Neuronal stem cell (in vitro differentiated cells): Measurements from ENCODE around the gene FOXP1.

ENCODE experiments used
- DNase-seq: peaks from one replicate; pipeline ENCODE4 v3.0.0-alpha.2; 2013; ENCODE audit warnings: low spot score
- H2AFZ ChIP-seq: one replicate; pipeline ENCODE4 v1.6.1; 2013; ENCODE audit warnings: mild to moderate bottlenecking, low read length, inconsistent platforms
- H2AK5ac ChIP-seq: 2 replicates; pipeline ENCODE4 v1.6.1; 2013; ENCODE audit warnings: low read depth, mild to moderate bottlenecking, inconsistent platforms, low read length, moderate library complexity, mixed read lengths
- H2BK120ac ChIP-seq: 2 replicates; pipeline ENCODE4 v1.6.1; 2013; ENCODE audit warnings: low read depth, mild to moderate bottlenecking, inconsistent platforms, low read length, moderate library complexity, mixed read lengths
- H2BK12ac ChIP-seq: one replicate; pipeline ENCODE4 v1.6.1; 2013; ENCODE audit warnings: low read length, inconsistent platforms
- H2BK15ac ChIP-seq: 2 replicates; pipeline ENCODE4 v1.6.1; 2013; ENCODE audit warnings: mild to moderate bottlenecking, low read length, inconsistent platforms, mixed read lengths
- H2BK5ac ChIP-seq: one replicate; pipeline ENCODE4 v1.6.1; 2013; ENCODE audit warnings: inconsistent platforms, mild to moderate bottlenecking, low read length, moderate library complexity
- H3K14ac ChIP-seq: one replicate; pipeline ENCODE4 v1.6.1; 2013; ENCODE audit warnings: low read length, inconsistent platforms
- H3K18ac ChIP-seq: 2 replicates; pipeline ENCODE4 v1.6.1; 2013; ENCODE audit warnings: low read length, inconsistent platforms
- H3K23ac ChIP-seq: 2 replicates; pipeline ENCODE4 v1.6.1; 2013; ENCODE audit warnings: low read depth, mild to moderate bottlenecking, mixed read lengths, low read length, inconsistent platforms; ENCODE audit not compliant: poor library complexity
- H3K27ac ChIP-seq: replicated peaks from 3 replicates; pipeline ENCODE4 v1.5.1; 2013; ENCODE audit warnings: low read length, inconsistent platforms
- H3K27me3 ChIP-seq, 3 experiments: 2 replicates each; pipeline ENCODE4 v1.6.1; 2013; ENCODE audit warnings: low read length in 3 of 3, mild to moderate bottlenecking in 2 of 3, inconsistent platforms in 1 of 3, low read depth in 1 of 3, mixed read lengths in 1 of 3, moderate library complexity in 1 of 3; ENCODE audit not compliant: control insufficient read depth in 3 of 3, insufficient read depth in 3 of 3
- H3K36me3 ChIP-seq, 2 donors: replicated peaks in 1 of 2; 2 replicates each; pipeline ENCODE4 v1.6.1; 2013; ENCODE audit warnings: low read length in 2 of 2; ENCODE audit not compliant: control insufficient read depth in 2 of 2, insufficient read depth in 2 of 2
- H3K4ac ChIP-seq: 2 replicates; pipeline ENCODE4 v1.6.1; 2013; ENCODE audit warnings: inconsistent platforms, mild to moderate bottlenecking, low read length, moderate library complexity
- H3K4me1 ChIP-seq, 2 donors: 1 replicate in 1 of 2; 2 replicates in 1 of 2; pipeline ENCODE4 v1.6.1; 2013; ENCODE audit warnings: low read length in 2 of 2, low read depth in 1 of 2; ENCODE audit not compliant: control insufficient read depth in 2 of 2, insufficient read depth in 1 of 2
- H3K4me2 ChIP-seq: one replicate; pipeline ENCODE4 v1.6.1; 2013; ENCODE audit warnings: mild to moderate bottlenecking, low read length, inconsistent platforms; ENCODE audit not compliant: insufficient read depth, poor library complexity, severe bottlenecking
- H3K4me3 ChIP-seq, 2 donors: 2 replicates each; pipeline ENCODE4 v1.5.1; 2013; ENCODE audit warnings: low read length in 2 of 2, mild to moderate bottlenecking in 2 of 2, inconsistent platforms in 1 of 2, moderate library complexity in 1 of 2
- H3K79me1 ChIP-seq: one replicate; pipeline ENCODE4 v1.6.1; 2013; ENCODE audit warnings: low read depth, mild to moderate bottlenecking, inconsistent platforms, low read length, moderate library complexity
- H3K9ac ChIP-seq: one replicate; pipeline ENCODE4 v1.6.1; 2013; ENCODE audit warnings: mild to moderate bottlenecking, low read depth, low read length, inconsistent platforms; ENCODE audit not compliant: poor library complexity
- H3K9me3 ChIP-seq, 2 donors: replicated peaks in 1 of 2; 2 replicates each; pipeline versions ENCODE3 to v1.6.1; 2013; ENCODE audit warnings: low read length in 2 of 2, mild to moderate bottlenecking in 2 of 2, inconsistent platforms in 1 of 2, low read depth in 1 of 2, mixed read lengths in 1 of 2, moderate library complexity in 1 of 2; ENCODE audit not compliant: control insufficient read depth in 2 of 2, insufficient read depth in 1 of 2
- H4K8ac ChIP-seq: one replicate; pipeline ENCODE4 v1.6.1; 2013; ENCODE audit warnings: low read depth, mild to moderate bottlenecking, inconsistent platforms, low read length, moderate library complexity
- H4K91ac ChIP-seq: one replicate; pipeline ENCODE4 v1.6.1; 2013; ENCODE audit warnings: low read length, low read depth, mild to moderate bottlenecking, inconsistent platforms; ENCODE audit not compliant: poor library complexity
- WGBS, 2 donors: extraction: QIAGEN DNeasy Blood & Tissue Kit; methylation state at CpG; one replicate each; pipeline ENCODE4 v1.1.7; 2013; ENCODE audit warnings: missing lambda C conversion rate in 2 of 2, mixed read lengths in 1 of 2; ENCODE audit not compliant: insufficient read length in 2 of 2, insufficient replicate concordance in 1 of 2; ENCODE audit errors: extremely low coverage in 2 of 2; 5-methylcytosine and 5-hydroxymethylcytosine counted together

Gene FOXP1

DNA sequence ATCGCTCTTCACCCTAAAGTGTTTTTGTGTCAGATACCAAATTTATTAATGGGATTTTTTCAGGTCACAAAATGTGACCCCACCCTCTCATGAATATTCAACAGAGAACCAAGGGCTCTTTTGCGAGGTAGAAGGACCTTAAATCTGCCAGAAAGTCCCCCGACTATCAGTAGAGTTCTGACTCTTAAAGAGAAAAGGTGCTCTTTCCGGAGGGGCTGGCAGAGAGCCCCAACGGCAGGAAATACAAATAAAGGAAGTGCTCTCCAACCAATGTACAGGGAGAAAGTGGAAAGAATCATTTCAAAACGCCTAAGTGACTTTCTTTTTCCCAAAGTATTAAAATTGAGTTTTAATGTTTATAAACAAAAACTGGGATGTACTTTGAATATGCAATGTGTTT, 517.2 kb downstream of the FOXP1 start:
- peak overlapping the region; percentile 47 for H3K4me2 ChIP-seq
- no peak overlapping the region for H3K18ac ChIP-seq
- DNase-seq = no peak
- no peak overlapping the region for H3K23ac ChIP-seq
- no CpG with 5 or more reads among the region's 6 CpGs for WGBS, 2 donors
- H3K27ac ChIP-seq = no peak overlapping the region
- no peak overlapping the region for H4K8ac ChIP-seq
- peaks cover 2% of the 10 kb centered on the region for H3K79me1 ChIP-seq
- peak overlapping the region in 1 of 2 donors; percentile 60 for H3K4me3 ChIP-seq
- H3K9ac ChIP-seq = no peak overlapping the region
- no peak overlapping the region for H3K14ac ChIP-seq
- H4K91ac ChIP-seq = no peak overlapping the region
- H2BK12ac ChIP-seq = no peak overlapping the region
- no peaks in the 10 kb centered on the region for H3K9me3 ChIP-seq
- no peaks in the 10 kb centered on the region for H3K36me3 ChIP-seq
- H2AFZ ChIP-seq = no peak overlapping the region
- H3K27me3 ChIP-seq = no peaks in the 10 kb centered on the region
- H3K4ac ChIP-seq = no peak overlapping the region
- no peak overlapping the region for H2BK15ac ChIP-seq
- H3K4me1 ChIP-seq = peaks cover 21 to 24% of the 10 kb centered on the region in 2 donors
- H2AK5ac ChIP-seq = no peak overlapping the region
- no peak overlapping the region for H2BK120ac ChIP-seq
- H2BK5ac ChIP-seq = no peak overlapping the region

DNA sequence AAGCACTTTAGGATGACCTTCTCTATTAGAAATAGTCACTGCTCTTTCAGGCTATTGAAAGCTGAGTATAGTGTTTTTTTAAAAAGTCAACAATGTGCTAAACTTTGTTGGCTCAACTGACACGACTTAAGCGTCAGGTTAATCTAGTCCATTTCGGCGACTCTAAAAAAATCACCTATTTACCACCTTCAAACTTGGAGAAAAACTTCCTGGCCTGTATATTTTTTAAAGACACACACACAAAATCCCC, 517.8 kb downstream of the FOXP1 start:
- Histone ChIP-seq H2BK5ac (no peak overlapping the region), H2BK120ac (no peak overlapping the region), H4K91ac (no peak overlapping the region), H2AK5ac (no peak overlapping the region), H3K4me3 (peak overlapping the region in 1 of 2 donors; percentile 60), H2BK15ac (no peak overlapping the region), H4K8ac (no peak overlapping the region), H3K9me3 (no peaks in the 10 kb centered on the region), H2BK12ac (no peak overlapping the region), H3K23ac (no peak overlapping the region), H3K4me1 (peaks cover 21 to 24% of the 10 kb centered on the region in 2 donors), H3K79me1 (peaks cover 2% of the 10 kb centered on the region), H3K18ac (no peak overlapping the region), H3K14ac (no peak overlapping the region), H3K9ac (no peak overlapping the region), H3K27me3 (no peaks in the 10 kb centered on the region), H3K4ac (no peak overlapping the region), H2AFZ (peak overlapping the region; percentile 84), H3K36me3 (no peaks in the 10 kb centered on the region), H3K27ac (peak overlapping the region; percentile 90), H3K4me2 (peak overlapping the region; percentile 85)
- no CpG with 5 or more reads among the region's 4 CpGs for WGBS, 2 donors
- no peak for DNase-seq

DNA sequence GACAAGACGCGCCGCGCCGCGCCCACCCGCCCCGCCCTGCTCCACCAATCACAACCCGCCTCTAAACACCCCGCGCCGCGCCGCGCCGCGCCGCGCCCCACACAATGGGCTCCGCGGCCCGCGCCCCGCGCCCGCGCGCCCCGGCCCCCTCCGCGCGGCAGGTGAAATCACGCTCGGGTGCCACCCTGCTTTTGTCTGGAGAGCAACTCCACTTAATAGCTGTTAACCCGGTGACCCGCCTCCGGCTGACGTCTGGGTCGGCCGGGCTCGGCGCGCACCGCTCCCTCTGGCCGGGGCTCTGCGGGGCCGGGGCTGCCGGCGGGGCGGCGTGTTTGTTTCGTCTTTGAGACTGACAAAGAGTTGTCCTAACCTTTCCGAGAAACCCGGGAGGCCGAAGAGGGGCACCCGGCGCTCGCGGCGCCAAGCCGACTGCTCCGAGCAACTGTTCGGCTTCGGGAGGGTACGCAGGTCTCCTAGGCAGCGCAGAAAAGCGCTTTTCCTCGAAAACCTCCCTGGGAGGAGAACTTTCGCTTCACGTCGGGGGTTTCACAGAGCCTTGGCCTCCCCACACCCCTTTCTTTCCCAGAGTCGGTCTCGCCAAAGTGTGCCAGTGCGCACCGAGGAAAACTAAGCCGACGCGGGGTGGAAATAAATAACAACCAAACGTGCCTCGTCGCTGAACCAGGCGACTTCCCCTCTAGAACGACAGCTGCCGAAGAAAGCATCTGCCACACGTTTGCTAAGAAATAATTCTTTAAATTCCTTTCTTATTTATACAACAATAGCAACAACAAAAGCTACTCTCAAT, 518.4 kb downstream of the FOXP1 start:
- Histone ChIP-seq H3K9ac (peak overlapping the region; percentile 68), H3K18ac (peak overlapping the region; percentile 84), H2AK5ac (no peak overlapping the region), H3K36me3 (no peaks in the 10 kb centered on the region), H3K27ac (peak overlapping the region; percentile 90), H3K79me1 (peaks cover 2% of the 10 kb centered on the region), H3K23ac (no peak overlapping the region), H3K4me2 (peak overlapping the region; percentile 85), H2BK120ac (no peak overlapping the region), H3K4ac (no peak overlapping the region), H3K4me1 (peaks cover 19 to 23% of the 10 kb centered on the region in 2 donors), H3K9me3 (no peaks in the 10 kb centered on the region), H2BK5ac (no peak overlapping the region), H4K91ac (no peak overlapping the region), H3K14ac (no peak overlapping the region), H3K4me3 (peak overlapping the region; percentile 60 to 80), H2AFZ (peak overlapping the region; percentile 84), H2BK12ac (no peak overlapping the region), H4K8ac (no peak overlapping the region), H3K27me3 (no peaks in the 10 kb centered on the region), H2BK15ac (no peak overlapping the region)
- no CpG with 5 or more reads among the region's 85 CpGs for WGBS, 2 donors
- DNase-seq = peak; percentile 67

DNA sequence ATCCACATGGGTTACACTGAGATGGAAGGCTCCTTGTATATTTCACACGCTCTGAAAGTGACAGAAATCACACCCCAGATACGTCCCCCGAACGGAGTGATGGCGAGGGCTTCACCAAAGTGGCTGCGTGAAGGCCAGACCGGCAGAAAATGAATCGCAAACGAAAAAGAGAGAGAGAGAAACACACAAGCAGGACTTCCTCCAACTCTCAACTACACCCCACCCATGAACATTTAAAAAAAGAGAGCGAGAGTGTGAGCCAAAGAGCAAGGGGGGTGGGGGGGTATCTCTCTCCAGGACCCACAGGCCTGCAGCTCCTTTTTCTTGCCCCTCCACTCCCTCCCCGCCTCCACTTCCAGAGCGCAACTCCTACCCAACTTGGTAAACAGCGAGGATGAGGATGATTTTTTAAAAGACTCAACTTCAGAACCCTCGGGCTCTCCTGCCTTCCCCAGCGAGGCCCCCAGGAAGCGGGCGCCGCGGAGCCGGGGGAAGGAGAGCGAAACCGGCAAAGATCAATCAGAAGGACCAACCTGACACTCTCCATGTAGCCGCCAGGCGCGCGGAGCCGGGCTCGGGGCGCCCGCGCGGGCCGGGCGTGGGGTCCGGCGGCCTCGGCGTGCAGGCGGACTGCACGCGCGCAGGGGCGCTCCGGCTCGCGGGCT, 519.1 kb downstream of the FOXP1 start:
- Histone ChIP-seq H3K36me3 (no peaks in the 10 kb centered on the region), H4K8ac (no peak overlapping the region), H3K4me2 (peak overlapping the region; percentile 85), H3K9me3 (no peaks in the 10 kb centered on the region), H3K27ac (peak overlapping the region; percentile 16), H3K14ac (no peak overlapping the region), H3K18ac (peak overlapping the region; percentile 67), H2BK120ac (no peak overlapping the region), H3K23ac (no peak overlapping the region), H3K4me1 (peaks cover 16% of the 10 kb centered on the region in 2 donors), H3K4ac (no peak overlapping the region), H3K4me3 (peak overlapping the region; percentile 60 to 77), H3K9ac (peak overlapping the region; percentile 85), H2BK15ac (no peak overlapping the region), H2AK5ac (no peak overlapping the region), H3K27me3 (no peaks in the 10 kb centered on the region), H3K79me1 (peaks cover 2% of the 10 kb centered on the region), H2BK12ac (no peak overlapping the region), H2BK5ac (no peak overlapping the region), H4K91ac (no peak overlapping the region), H2AFZ (peak overlapping the region; percentile 17)
- no CpG with 5 or more reads among the region's 46 CpGs for WGBS, 2 donors
- DNase-seq = peak; percentile 39
